Transverse colon (tissue), 3 donors: ENCODE results near the gene TRIM16.
"Not testable (repeated sequence)": the region's sequence is repeated elsewhere in the genome, so short reads cannot be mapped to it uniquely, and the experiment has no call there.

Source experiments
- CTCF ChIP-seq, 5 experiments: fragments of 200-600 bp in 3 of 5; fragments of 450-650 bp in 2 of 5; sonication (generic) in 3 of 5; IDR thresholded peaks; 1 replicate in 2 of 5; 2 replicates in 3 of 5; pipeline ENCODE4 v1.5.1; 2016 to 2017; ENCODE audit warnings: antibody characterized with exemption in 5 of 5, inconsistent platforms in 3 of 5, mild to moderate bottlenecking in 2 of 5, moderate library complexity in 1 of 5
- POLR2A ChIP-seq: fragments of 450-650 bp; IDR thresholded peaks from one replicate; pipeline ENCODE4 v1.6.1; 2016; ENCODE audit warnings: antibody characterized with exemption, mild to moderate bottlenecking, moderate library complexity

DNA sequence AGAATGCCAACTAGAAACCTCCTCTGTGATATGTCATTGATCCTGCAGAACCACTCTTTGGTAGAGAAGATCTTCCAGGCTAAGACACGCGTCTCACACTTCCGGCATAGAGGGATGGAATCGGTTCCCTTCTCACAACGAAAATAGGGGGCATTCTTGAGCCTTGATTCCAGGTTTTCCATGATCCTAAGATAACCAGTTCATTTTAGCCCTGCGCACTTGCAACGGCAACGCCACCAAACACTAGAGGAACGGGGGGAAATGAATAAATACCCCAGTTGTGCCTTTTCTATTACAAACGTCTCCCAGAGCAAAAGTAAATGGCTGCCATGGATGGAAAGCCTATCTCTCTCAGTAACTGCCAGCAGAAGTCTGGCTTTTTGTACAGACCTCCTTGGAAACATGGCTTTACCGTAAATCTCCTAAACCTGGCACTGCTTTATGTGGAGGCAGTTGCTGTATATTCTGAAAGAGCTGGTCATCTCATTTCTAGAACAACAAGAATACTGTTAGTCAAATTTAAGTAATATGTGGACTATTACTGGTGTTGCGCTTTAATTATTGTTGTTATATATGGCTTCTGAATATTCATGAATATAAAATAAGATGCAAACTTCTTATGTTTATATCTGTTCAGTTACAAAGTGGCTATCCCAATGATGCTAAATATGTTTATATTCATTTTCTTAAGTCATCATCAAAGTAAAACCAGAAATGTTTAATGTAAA, 64.6 kb downstream of the TRIM16 start, which contains the start of gene FBXW10B:
- not testable (repeated sequence) for TF ChIP-seq CTCF (IDR thresholded peaks at IDR 0.05); POLR2A
